Measurements from ENCODE around the gene KIF5C.

The KIF5C gene

DNA sequence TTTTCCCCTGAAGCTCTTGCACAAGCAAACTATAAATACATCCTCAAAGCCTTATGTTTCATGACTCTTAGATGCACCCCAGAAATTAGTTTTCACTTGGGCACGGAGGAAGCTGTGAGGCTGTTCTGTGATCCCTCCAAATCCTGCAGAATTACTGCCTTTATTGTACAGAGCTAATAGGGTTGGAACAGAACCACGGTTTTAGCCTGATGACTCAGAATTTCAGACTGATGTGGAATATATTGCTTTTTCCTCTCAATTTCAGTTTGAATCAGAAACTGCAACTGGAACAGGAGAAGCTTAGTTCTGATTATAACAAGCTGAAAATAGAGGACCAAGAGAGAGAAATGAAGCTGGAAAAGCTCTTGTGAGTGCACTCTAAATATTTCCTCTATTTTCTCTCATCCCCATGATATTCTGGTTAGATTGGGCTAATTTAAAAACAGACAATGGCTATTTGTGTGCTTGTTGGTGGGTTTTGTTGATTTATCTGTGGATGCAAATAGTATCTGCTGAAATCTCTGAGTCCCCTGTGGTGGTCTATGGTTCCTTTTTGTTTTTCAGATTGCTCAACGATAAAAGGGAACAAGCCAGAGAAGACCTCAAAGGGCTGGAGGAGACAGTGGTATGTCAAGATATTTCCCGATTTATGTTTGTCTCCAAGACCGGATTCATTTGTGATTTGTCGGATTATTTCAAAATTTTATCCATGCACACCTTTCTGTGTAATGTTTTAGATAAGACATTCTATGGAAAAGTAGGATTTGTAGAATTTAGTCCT, 125.3 kb downstream of the KIF5C start:
- TF ChIP-seq, protein P1, sequence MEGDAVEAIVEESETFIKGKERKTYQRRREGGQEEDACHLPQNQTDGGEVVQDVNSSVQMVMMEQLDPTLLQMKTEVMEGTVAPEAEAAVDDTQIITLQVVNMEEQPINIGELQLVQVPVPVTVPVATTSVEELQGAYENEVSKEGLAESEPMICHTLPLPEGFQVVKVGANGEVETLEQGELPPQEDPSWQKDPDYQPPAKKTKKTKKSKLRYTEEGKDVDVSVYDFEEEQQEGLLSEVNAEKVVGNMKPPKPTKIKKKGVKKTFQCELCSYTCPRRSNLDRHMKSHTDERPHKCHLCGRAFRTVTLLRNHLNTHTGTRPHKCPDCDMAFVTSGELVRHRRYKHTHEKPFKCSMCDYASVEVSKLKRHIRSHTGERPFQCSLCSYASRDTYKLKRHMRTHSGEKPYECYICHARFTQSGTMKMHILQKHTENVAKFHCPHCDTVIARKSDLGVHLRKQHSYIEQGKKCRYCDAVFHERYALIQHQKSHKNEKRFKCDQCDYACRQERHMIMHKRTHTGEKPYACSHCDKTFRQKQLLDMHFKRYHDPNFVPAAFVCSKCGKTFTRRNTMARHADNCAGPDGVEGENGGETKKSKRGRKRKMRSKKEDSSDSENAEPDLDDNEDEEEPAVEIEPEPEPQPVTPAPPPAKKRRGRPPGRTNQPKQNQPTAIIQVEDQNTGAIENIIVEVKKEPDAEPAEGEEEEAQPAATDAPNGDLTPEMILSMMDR (IDR thresholded peaks at IDR 0.05): no peak

DNA sequence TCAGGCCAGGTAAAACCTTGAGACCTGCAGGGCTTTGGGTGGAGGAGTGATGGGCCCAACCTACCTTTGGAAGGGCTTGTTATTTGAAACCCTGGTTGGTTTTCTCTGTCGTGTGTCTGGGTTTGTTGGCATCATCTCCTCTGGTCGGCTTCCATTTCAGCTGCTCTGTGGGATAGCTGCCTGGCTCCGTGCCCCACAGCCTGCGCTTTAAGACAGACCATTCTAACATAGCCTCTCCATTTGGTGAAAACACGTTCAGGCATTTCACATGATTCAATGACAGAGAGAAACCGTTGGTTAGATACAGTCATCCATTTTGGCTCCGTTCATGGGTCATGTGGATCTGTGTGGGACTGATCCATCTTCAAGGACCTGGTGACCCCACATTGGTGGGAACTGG, 126.5 kb downstream of the KIF5C start:
- TF ChIP-seq, protein P1 (IDR thresholded peaks at IDR 0.05): no peak

DNA sequence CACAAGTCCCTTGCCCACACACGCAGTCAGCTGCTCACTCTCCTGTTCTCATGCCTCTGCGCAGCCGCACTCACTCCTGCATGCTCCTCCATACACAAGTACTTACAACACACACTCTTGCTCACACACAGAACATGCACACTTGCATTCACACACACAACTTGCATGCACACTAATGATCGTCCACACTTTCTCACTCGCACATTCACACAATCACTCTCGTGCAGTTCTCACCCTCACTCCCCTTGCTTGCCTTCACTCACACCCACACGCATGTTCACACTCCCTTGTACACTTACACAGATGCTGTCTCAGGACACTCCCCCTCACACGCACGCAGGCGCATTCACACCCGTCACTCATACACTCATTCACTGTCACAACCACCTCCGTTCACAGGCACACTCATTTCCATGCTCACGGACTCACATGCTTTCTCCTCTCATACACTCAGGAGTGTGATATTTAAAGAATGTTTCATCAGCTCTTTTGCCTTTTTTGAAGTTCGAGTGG, 127.4 kb downstream of the KIF5C start:
- TF ChIP-seq, protein P1 (IDR thresholded peaks at IDR 0.05): no peak

DNA sequence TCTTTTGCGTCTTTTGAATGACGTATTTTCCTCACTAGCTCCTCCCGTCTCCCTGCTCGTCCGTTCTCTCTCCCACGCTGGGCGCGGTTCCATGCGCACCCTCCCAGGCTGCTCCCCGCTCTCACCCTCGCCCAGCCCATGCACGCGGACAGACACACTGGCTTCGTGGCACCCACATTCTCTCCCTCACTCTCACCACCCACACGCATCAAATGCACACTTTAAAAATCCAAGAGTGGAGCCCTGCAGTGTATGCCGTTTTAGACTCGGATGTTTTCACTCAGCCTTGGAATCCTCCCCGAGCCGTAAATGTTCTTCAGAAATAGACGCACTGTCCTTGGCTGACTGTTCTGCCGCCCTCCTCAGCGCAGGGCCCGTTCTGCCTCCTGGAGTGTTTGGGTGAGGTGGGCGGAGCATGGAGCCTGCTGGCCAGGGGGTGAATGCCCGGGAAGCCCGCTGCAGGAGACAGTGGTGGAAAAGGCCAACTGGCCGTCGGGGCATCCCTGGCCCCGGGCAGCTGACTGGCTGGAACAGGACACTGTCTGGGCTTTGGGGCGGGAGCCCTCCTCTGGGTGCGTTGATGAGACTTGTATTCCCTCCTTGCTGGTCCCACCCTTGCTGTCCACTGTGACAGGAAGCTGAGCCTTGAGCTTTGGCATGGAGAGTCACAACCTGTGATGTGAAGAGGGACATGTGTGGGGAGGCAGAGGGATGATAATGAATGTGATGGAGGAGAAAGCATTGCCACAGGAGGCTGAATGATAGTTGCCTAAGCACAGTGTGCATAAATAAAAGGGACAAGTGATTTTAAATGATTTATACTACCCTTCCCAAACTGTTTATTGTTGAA, 128.1 kb downstream of the KIF5C start:
- TF ChIP-seq, protein P1 (IDR thresholded peaks at IDR 0.05): no peak

DNA sequence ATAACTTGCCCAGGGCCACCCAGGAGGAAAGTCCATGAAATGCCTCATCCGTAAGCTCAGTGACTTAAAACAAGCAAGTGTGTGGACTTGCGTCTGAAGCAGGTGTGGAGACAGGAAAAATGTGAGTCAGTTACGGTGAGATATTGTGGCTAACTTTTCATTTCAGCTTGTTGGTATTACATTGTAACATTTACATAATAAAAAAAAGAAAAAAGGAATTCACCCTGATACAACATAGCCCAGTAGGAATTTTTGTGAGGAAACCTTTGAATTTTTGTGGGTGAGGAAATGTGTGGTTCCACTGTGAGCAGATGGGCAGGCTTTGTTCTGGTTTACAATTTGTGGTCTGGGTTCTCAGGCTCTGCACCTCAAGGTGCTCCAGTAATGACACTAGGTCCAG, 129.8 kb downstream of the KIF5C start:
- TF ChIP-seq, protein P1 (IDR thresholded peaks at IDR 0.05): no peak

DNA sequence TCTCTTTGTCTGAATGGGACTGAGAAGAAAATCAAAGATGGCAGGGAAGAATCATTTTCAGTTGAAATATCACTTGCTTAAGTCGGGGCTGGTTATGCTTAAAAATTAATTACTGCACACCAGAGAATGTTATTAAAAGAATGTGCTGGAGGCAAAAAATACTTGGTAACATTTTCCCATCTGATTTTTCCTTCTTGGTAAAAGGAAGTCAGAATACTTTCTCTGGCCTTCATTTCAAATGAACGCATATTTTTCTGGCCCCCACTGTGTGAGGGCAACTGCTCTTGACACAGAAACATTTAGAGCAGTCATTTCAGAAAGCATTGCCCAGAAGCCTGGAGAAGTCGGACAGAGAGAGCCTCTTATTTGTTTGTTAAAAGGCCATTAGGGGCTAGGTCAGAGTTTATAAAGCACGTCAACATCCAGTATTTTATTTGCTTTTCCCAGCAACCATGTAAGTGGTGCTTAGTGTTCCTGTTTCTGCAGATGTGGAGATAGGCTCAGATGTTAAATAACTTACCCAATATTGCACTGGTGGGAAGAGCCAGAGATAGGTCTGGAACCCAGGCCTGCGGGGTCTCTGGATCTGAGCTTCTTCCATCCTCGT, 130.5 kb downstream of the KIF5C start:
- TF ChIP-seq, protein P1 (IDR thresholded peaks at IDR 0.05): no peak

DNA sequence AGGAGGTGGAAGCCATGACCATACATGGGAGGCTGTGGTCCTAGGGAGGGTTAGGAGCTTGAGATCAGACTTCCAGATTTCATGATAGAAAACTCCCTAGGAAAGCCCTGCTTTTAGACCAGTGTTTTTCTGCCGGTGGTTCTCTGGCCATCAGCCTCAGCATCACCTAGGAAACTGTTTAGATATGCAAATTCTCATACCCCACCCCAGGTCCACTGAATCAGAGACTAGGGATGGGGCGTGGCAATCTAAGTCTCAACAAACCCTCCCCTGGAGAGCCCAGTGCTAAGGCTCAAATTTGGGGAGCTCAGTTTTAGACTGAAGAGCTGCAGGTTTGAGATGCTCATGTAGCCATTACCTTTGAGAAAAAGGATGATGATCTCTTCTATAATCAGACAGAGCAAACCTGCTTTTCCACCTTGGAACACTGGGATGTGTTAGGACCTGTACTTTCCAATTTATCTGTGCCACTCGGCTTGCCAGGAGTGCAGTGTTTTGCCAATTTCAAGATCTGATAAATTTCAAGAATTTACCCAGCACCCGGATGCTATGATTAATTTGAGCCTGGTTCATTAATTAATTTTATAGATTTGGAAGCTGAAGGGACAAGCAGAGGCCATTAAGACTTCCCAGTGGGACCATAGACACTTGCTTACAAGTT, 132.0 kb downstream of the KIF5C start:
- TF ChIP-seq, protein P1 (IDR thresholded peaks at IDR 0.05): no peak
